Activated CD8-positive, alpha-beta memory T cell treated with anti-CD3 and anti-CD28 coated beads for 4 hours (primary cell): Measurements from ENCODE around the gene ZCCHC3.
A peak's percentile ranks its signal among the peaks of the same experiment; 100 is the strongest.
"Not testable (repeated sequence)": the region's sequence is repeated elsewhere in the genome, so short reads cannot be mapped to it uniquely, and the experiment has no call there.

Experiments used
- DNase-seq, 2 donors: peaks; one replicate each; pipeline ENCODE4 v3.0.0-alpha.2; 2020; ENCODE audit warnings: low read depth in 2 of 2

The ZCCHC3 gene

GRCh38 chr20:297098-297924, at the start of gene ZCCHC3:
TSS of gene ZCCHC3 (plus strand) at chr20:297570. CDS start at chr20:297587, 17 bp downstream.
- peak; percentile 70 to 71 for DNase-seq

- no peak for DNase-seq
Observed at GRCh38 chr20:251354-251753, 46.0 kb upstream of the ZCCHC3 start.

- no peak for DNase-seq
Observed at GRCh38 chr20:252801-253200, 44.6 kb upstream of the ZCCHC3 start.

- DNase-seq, result not testable (repeated sequence)
Observed at GRCh38 chr20:253447-253846, 43.9 kb upstream of the ZCCHC3 start.

- DNase-seq, result no peak
Observed at GRCh38 chr20:257419-257818, 40.0 kb upstream of the ZCCHC3 start, which contains the start of gene DEFB132. TSS of gene DEFB132 (plus strand) at chr20:257724. CDS start at chr20:257779, 55 bp downstream.

- no peak for DNase-seq
Observed at GRCh38 chr20:258269-258858, 39.0 kb upstream of the ZCCHC3 start.

GRCh38 chr20:258963-259362, 38.4 kb upstream of the ZCCHC3 start:
- no peak for DNase-seq

GRCh38 chr20:259981-260380, 37.4 kb upstream of the ZCCHC3 start:
- no peak for DNase-seq

GRCh38 chr20:263701-264100, 33.7 kb upstream of the ZCCHC3 start:
- DNase-seq, result no peak

GRCh38 chr20:266596-267562, 30.5 kb upstream of the ZCCHC3 start:
- DNase-seq, result peak; percentile 72 to 78

- DNase-seq, result no peak
Observed at GRCh38 chr20:270517-270916, 26.9 kb upstream of the ZCCHC3 start.

- DNase-seq, result no peak
Observed at GRCh38 chr20:271069-271468, 26.3 kb upstream of the ZCCHC3 start.

- no peak for DNase-seq
Observed at GRCh38 chr20:271528-271927, 25.8 kb upstream of the ZCCHC3 start.

- DNase-seq, result no peak
Observed at GRCh38 chr20:272718-273117, 24.7 kb upstream of the ZCCHC3 start.

- no peak for DNase-seq
Observed at GRCh38 chr20:273884-274283, 23.5 kb upstream of the ZCCHC3 start.

GRCh38 chr20:275791-276190, 21.6 kb upstream of the ZCCHC3 start:
- no peak for DNase-seq

- no peak for DNase-seq
Observed at GRCh38 chr20:276620-277495, 20.5 kb upstream of the ZCCHC3 start.

GRCh38 chr20:277496-277781, 19.9 kb upstream of the ZCCHC3 start:
- DNase-seq, result no peak

- no peak for DNase-seq
Observed at GRCh38 chr20:278181-278580, 19.2 kb upstream of the ZCCHC3 start.

GRCh38 chr20:278607-279571, 18.5 kb upstream of the ZCCHC3 start:
- DNase-seq, result no peak
